Activated T-cell treated with anti-CD3 and anti-CD28 coated beads, Interleukin-2, amount 50 U/mL, for 1 hour (primary cell): ENCODE results near the gene SLC34A2.

Experiments
- DNase-seq: peaks from one replicate; pipeline ENCODE4 v3.0.0-alpha.2; 2020

The SLC34A2 gene

GRCh38 chr4:25727711-25728493, 72.3 kb downstream of the SLC34A2 start:
- DNase-seq = no peak
